ENCODE data around the gene ENTHD1. TPM values are rescaled to one million over a fixed set of nuclear protein-coding genes. Genes with fewer than 3 reads are reported as not detected.
"Not testable (repeated sequence)": the region's sequence is repeated elsewhere in the genome, so short reads cannot be mapped to it uniquely, and the experiment has no call there.

The ENTHD1 gene
- total RNA-seq, 3 donors from 2014 or later (not counting 1 experiment from before 2014, with no cell fraction given): not detected

DNA sequence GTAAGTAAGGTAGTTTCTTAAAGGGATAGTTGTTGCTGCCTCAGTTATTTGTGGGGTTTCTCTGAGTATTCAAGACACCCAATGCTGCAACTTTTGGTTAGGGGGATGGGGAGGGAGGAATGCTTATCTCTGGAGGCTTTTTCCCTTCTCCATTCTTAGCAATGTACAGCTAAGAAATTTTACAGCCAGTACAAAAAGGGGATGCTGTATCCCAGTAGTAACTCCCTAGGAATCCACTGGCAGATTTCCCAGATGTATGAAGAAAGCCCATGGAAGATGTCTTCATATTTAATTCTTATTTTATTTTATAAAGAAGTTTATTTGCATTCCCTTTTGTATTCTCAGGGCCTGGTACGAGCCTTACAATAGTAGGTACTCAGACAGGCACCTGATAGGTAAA, 154.8 kb downstream of the ENTHD1 start:
- ATAC-seq: no peak
- intact Hi-C loops (cut with micrococcal nuclease): no loop called here
- no peaks in the 10 kb centered on the region for H3K9me3 Mint-ChIP-seq

DNA sequence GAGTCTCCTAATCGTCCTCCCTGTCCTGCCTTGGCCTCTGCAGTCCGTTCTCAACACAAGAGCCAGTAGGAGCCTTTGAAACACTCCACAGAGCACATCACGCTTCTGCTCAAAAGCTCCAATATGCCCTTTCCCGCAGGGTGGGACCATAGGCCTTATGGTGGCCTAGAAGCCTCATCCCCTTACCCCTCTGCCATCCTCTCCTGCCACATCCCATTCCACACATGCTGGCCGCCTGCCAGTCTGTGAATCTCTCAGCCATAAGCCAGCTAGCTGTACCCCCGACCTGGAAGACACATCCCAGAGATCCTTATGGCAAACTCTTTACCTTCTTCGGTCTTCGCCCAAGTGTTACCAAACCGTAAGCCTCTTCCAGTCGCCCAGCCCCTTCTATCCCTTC, 157.8 kb downstream of the ENTHD1 start:
- H3K9me3 Mint-ChIP-seq: no peaks in the 10 kb centered on the region
- no peaks in the 10 kb centered on the region for H3K36me3 ChIP-seq (ENCODE audit: control insufficient read depth, insufficient read depth, low read length)
- peaks cover 21 to 40% of the 10 kb centered on the region in 2 donors for H3K27me3 Mint-ChIP-seq (ENCODE audit: low read depth in 2 of 2)
- ATAC-seq: no peak
- no peaks in the 10 kb centered on the region for H3K9me3 ChIP-seq (ENCODE audit: control insufficient read depth, insufficient read depth, low read length)
- no peaks in the 10 kb centered on the region for H3K4me1 Mint-ChIP-seq
- no peak overlapping the region for H3K4me3 ChIP-seq (ENCODE audit: low read length)
- H3K27ac Mint-ChIP-seq: no peak overlapping the region
- TF ChIP-seq, protein P1, sequence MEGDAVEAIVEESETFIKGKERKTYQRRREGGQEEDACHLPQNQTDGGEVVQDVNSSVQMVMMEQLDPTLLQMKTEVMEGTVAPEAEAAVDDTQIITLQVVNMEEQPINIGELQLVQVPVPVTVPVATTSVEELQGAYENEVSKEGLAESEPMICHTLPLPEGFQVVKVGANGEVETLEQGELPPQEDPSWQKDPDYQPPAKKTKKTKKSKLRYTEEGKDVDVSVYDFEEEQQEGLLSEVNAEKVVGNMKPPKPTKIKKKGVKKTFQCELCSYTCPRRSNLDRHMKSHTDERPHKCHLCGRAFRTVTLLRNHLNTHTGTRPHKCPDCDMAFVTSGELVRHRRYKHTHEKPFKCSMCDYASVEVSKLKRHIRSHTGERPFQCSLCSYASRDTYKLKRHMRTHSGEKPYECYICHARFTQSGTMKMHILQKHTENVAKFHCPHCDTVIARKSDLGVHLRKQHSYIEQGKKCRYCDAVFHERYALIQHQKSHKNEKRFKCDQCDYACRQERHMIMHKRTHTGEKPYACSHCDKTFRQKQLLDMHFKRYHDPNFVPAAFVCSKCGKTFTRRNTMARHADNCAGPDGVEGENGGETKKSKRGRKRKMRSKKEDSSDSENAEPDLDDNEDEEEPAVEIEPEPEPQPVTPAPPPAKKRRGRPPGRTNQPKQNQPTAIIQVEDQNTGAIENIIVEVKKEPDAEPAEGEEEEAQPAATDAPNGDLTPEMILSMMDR (IDR thresholded peaks at IDR 0.05): no peak
- intact Hi-C loops (cut with micrococcal nuclease): no loop called here
- no peak overlapping the region for H3K4me3 Mint-ChIP-seq
- H3K27ac ChIP-seq (ENCODE audit: low read length): no peak overlapping the region
- H3K27me3 ChIP-seq (ENCODE audit: control insufficient read depth, insufficient read depth, low read length): peaks cover 8% of the 10 kb centered on the region
- no peaks in the 10 kb centered on the region for H3K4me1 ChIP-seq (ENCODE audit: control insufficient read depth, insufficient read depth, low read length)
- 82% methylated on average over 10 of the region's 10 CpGs for WGBS (ENCODE audit: insufficient coverage)
- no peak for DNase-seq
- peaks cover 7% of the 10 kb centered on the region for H3K36me3 Mint-ChIP-seq

More for the DNA sequence above, 154.8 kb downstream of the ENTHD1 start:
- no peak for DNase-seq
- 100% methylated on average over 1 of the region's 1 CpG for WGBS (ENCODE audit: insufficient coverage)
- no peaks in the 10 kb centered on the region for H3K9me3 ChIP-seq (ENCODE audit: control insufficient read depth, insufficient read depth, low read length)
- H3K36me3 Mint-ChIP-seq: peaks cover 7% of the 10 kb centered on the region
- no peaks in the 10 kb centered on the region for H3K36me3 ChIP-seq (ENCODE audit: control insufficient read depth, insufficient read depth, low read length)
- no peak overlapping the region for H3K4me3 Mint-ChIP-seq
- no peaks in the 10 kb centered on the region for H3K4me1 ChIP-seq (ENCODE audit: control insufficient read depth, insufficient read depth, low read length)
- H3K4me3 ChIP-seq (ENCODE audit: low read length): no peak overlapping the region
- H3K27ac ChIP-seq (ENCODE audit: low read length): no peak overlapping the region
- no peak overlapping the region for H3K27ac Mint-ChIP-seq
- peaks cover 8% of the 10 kb centered on the region for H3K27me3 ChIP-seq (ENCODE audit: control insufficient read depth, insufficient read depth, low read length)
- no peaks in the 10 kb centered on the region for H3K4me1 Mint-ChIP-seq
- peaks cover 20 to 41% of the 10 kb centered on the region in 2 donors for H3K27me3 Mint-ChIP-seq (ENCODE audit: low read depth in 2 of 2)
- TF ChIP-seq, protein P1 (IDR thresholded peaks at IDR 0.05): no peak

DNA sequence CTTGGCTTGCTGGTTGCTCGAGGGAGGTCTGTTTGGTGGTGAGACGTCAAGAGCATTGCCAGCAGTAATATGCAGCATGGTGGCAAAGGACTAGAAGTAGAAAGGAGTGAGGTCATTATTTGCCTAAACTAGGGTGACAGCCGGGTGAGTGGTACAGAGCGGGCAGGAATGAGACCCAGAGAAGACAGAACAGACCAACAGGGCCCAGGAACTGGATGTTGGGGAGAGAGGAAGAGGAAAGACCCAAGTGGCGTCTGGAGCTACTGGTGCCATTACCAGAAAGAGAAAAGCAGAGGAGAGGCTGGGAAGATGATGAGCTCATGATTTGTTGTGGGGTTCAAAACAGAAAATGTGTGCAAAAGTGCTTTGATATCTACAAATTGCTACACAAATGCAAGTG, 158.7 kb downstream of the ENTHD1 start:
- Mint-ChIP-seq H3K9me3 (no peaks in the 10 kb centered on the region), H3K4me1 (no peaks in the 10 kb centered on the region), H3K27me3 (ENCODE audit: low read depth in 2 of 2) (peaks cover 21 to 40% of the 10 kb centered on the region in 2 donors), H3K4me3 (no peak overlapping the region), H3K27ac (no peak overlapping the region), H3K36me3 (peaks cover 7% of the 10 kb centered on the region)
- TF ChIP-seq, protein P1 (IDR thresholded peaks at IDR 0.05): no peak
- Histone ChIP-seq H3K4me1 (ENCODE audit: control insufficient read depth, insufficient read depth, low read length) (no peaks in the 10 kb centered on the region), H3K36me3 (ENCODE audit: control insufficient read depth, insufficient read depth, low read length) (no peaks in the 10 kb centered on the region), H3K9me3 (ENCODE audit: control insufficient read depth, insufficient read depth, low read length) (no peaks in the 10 kb centered on the region), H3K4me3 (ENCODE audit: low read length) (no peak overlapping the region), H3K27me3 (ENCODE audit: control insufficient read depth, insufficient read depth, low read length) (peaks cover 8% of the 10 kb centered on the region), H3K27ac (ENCODE audit: low read length) (no peak overlapping the region)
- ATAC-seq (no peak), DNase-seq (no peak)
- intact Hi-C loops (cut with micrococcal nuclease): no loop called here
- 89% methylated on average over 5 of the region's 5 CpGs for WGBS (ENCODE audit: insufficient coverage)

GRCh38 chr22:39734046-39734445, 159.5 kb downstream of the ENTHD1 start:
- H3K4me1 ChIP-seq (ENCODE audit: control insufficient read depth, insufficient read depth, low read length); H3K27me3 ChIP-seq (ENCODE audit: control insufficient read depth, insufficient read depth, low read length); H3K4me3 Mint-ChIP-seq; H3K9me3 Mint-ChIP-seq; H3K27ac ChIP-seq (ENCODE audit: low read length); H3K27ac Mint-ChIP-seq; H3K4me1 Mint-ChIP-seq; DNase-seq; intact Hi-C loops (cut with micrococcal nuclease); H3K36me3 ChIP-seq (ENCODE audit: control insufficient read depth, insufficient read depth, low read length); H3K36me3 Mint-ChIP-seq; H3K4me3 ChIP-seq (ENCODE audit: low read length); H3K9me3 ChIP-seq (ENCODE audit: control insufficient read depth, insufficient read depth, low read length); ATAC-seq: not testable (repeated sequence)
- WGBS (ENCODE audit: insufficient coverage): no CpG with 5 or more reads among the region's 1 CpG
- H3K27me3 Mint-ChIP-seq (ENCODE audit: low read depth in 2 of 2): peaks cover 19 to 40% of the 10 kb centered on the region in 2 donors

Data from natural killer cell (primary cell).